Measurements from ENCODE around the gene DENND1A.

DENND1A gene

DNA sequence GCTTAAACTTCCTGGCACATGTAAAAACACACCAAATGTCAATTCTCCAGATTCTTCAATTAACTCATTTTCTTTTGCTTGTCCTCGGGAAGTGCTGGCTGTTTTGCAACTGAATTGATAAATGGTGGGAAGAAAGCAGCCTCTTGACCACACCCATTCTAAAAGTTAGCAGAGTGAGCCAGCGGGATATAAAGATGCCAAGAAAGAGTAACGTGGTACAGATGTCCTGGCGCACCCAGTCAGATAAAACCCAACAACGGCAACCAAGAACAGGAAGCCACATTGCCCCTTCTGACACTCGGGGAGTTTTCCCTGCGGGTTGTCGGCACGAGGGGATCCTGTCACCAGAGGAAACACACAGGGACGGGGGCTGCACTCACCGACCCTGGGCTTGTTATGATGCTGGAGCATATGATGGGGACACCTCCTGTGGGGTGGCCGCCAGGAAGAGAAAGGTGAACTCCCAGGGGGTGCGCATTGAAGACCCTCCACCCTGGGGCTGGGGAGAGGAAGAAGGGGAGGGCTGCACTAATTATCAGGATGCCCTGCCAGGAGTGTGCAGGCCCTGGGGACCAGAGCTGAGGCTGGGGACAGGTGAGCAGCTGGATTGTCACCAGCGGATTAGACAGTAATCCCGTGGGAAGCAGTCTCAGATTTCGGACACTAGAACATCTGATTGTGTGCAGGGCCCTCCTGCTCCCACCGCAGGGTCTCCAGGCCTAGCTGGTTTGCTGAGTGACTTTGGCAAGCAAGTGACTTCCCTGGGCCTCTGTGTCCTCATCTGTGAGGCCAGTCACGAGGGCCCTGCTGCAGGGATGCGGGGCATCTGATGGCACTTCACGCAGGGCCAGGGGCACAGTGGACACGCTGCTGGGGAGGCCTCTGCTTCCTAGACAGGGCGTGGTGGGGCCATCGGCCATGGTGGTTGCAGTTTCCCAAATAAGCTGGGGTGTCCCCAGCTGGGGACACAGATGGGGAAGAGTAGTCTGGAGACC is 514.7 kb downstream of the DENND1A start:
- no peak overlapping the region for H3K9ac ChIP-seq (ENCODE audit: low read length)
- no peak overlapping the region for H2AFZ ChIP-seq (ENCODE audit: low read depth, low read length, severe bottlenecking)
- H3K9me2 ChIP-seq (replicated peaks; ENCODE audit: insufficient read depth, low read length), result no peaks in the 10 kb centered on the region
- H3K27me3 ChIP-seq (ENCODE audit: low read length), result no peaks in the 10 kb centered on the region
- no peaks in the 10 kb centered on the region for H4K20me1 ChIP-seq (ENCODE audit: low read depth, low read length)
- TF ChIP-seq, protein P1, sequence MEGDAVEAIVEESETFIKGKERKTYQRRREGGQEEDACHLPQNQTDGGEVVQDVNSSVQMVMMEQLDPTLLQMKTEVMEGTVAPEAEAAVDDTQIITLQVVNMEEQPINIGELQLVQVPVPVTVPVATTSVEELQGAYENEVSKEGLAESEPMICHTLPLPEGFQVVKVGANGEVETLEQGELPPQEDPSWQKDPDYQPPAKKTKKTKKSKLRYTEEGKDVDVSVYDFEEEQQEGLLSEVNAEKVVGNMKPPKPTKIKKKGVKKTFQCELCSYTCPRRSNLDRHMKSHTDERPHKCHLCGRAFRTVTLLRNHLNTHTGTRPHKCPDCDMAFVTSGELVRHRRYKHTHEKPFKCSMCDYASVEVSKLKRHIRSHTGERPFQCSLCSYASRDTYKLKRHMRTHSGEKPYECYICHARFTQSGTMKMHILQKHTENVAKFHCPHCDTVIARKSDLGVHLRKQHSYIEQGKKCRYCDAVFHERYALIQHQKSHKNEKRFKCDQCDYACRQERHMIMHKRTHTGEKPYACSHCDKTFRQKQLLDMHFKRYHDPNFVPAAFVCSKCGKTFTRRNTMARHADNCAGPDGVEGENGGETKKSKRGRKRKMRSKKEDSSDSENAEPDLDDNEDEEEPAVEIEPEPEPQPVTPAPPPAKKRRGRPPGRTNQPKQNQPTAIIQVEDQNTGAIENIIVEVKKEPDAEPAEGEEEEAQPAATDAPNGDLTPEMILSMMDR (IDR thresholded peaks at IDR 0.05; ENCODE audit: insufficient read depth, low read length, poor library complexity, severe bottlenecking), result no peak
- TF ChIP-seq EZH2phosphoT487 (conservative IDR thresholded peaks at IDR 0.05; ENCODE audit: low read length), result no peak
- H3K27ac ChIP-seq (ENCODE audit: low read depth, low read length), result no peak overlapping the region
- H3K9me3 ChIP-seq (ENCODE audit: insufficient read depth, low read length), result no peaks in the 10 kb centered on the region
- H3K4me3 ChIP-seq (ENCODE audit: insufficient read depth, low read length, poor library complexity, severe bottlenecking), result no peak overlapping the region
- H3F3A ChIP-seq (ENCODE audit: insufficient read depth), result no peaks in the 10 kb centered on the region
- no peak overlapping the region for H3K4me2 ChIP-seq (ENCODE audit: low read depth, low read length, poor library complexity, severe bottlenecking)
- H3K79me2 ChIP-seq (ENCODE audit: insufficient read depth, low read length), result no peaks in the 10 kb centered on the region
- no peaks in the 10 kb centered on the region for H3K36me3 ChIP-seq (ENCODE audit: low read length)

DNA sequence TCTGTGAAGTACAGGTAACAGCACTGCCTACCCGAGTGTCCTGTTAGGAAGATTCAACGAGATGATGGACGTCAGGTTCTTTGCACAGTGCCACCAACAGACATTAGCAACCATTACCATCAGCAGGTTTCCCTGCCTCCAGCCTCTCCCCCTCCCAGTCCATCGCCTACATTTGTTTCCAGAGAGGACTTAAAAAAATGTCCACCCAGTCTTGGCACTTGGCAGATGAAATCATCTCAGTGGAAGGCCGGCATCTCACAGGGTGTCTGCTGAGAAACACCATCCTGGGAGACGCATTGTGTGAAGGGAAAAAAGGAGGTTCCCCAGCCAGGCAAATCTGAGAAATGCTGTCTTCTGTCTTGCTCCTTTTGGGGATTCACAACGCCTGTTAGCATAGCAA is 515.7 kb downstream of the DENND1A start:
- no peaks in the 10 kb centered on the region for H3K9me2 ChIP-seq (replicated peaks; ENCODE audit: insufficient read depth, low read length)
- no peak overlapping the region for H3K4me2 ChIP-seq (ENCODE audit: low read depth, low read length, poor library complexity, severe bottlenecking)
- no peaks in the 10 kb centered on the region for H3K27me3 ChIP-seq (ENCODE audit: low read length)
- TF ChIP-seq, protein P1 (IDR thresholded peaks at IDR 0.05; ENCODE audit: insufficient read depth, low read length, poor library complexity, severe bottlenecking), result no peak
- no peak for TF ChIP-seq EZH2phosphoT487 (conservative IDR thresholded peaks at IDR 0.05; ENCODE audit: low read length)
- no peak overlapping the region for H3K9ac ChIP-seq (ENCODE audit: low read length)
- H3K9me3 ChIP-seq (ENCODE audit: insufficient read depth, low read length), result no peaks in the 10 kb centered on the region
- H3K36me3 ChIP-seq (ENCODE audit: low read length), result no peaks in the 10 kb centered on the region
- no peaks in the 10 kb centered on the region for H3K79me2 ChIP-seq (ENCODE audit: insufficient read depth, low read length)
- H3F3A ChIP-seq (ENCODE audit: insufficient read depth), result no peaks in the 10 kb centered on the region
- H4K20me1 ChIP-seq (ENCODE audit: low read depth, low read length), result no peaks in the 10 kb centered on the region
- H3K27ac ChIP-seq (ENCODE audit: low read depth, low read length), result no peak overlapping the region
- no peak overlapping the region for H2AFZ ChIP-seq (ENCODE audit: low read depth, low read length, severe bottlenecking)
- H3K4me3 ChIP-seq (ENCODE audit: insufficient read depth, low read length, poor library complexity, severe bottlenecking), result no peak overlapping the region

GRCh38 chr9:123412171-123412820 is 517.6 kb downstream of the DENND1A start:
- no peaks in the 10 kb centered on the region for H3K36me3 ChIP-seq (ENCODE audit: low read length)
- no peak for TF ChIP-seq EZH2phosphoT487 (conservative IDR thresholded peaks at IDR 0.05; ENCODE audit: low read length)
- TF ChIP-seq, protein P1 (IDR thresholded peaks at IDR 0.05; ENCODE audit: insufficient read depth, low read length, poor library complexity, severe bottlenecking), result no peak

More at GRCh38 chr9:123412171-123412820, 517.6 kb downstream of the DENND1A start:
- Histone ChIP-seq H3K79me2 (ENCODE audit: insufficient read depth, low read length) (no peaks in the 10 kb centered on the region), H3K9me3 (ENCODE audit: insufficient read depth, low read length) (no peaks in the 10 kb centered on the region), H3F3A (ENCODE audit: insufficient read depth) (no peaks in the 10 kb centered on the region), H3K9ac (ENCODE audit: low read length) (no peak overlapping the region), H4K20me1 (ENCODE audit: low read depth, low read length) (no peaks in the 10 kb centered on the region), H3K4me3 (ENCODE audit: insufficient read depth, low read length, poor library complexity, severe bottlenecking) (no peak overlapping the region), H3K27ac (ENCODE audit: low read depth, low read length) (no peak overlapping the region), H3K27me3 (ENCODE audit: low read length) (no peaks in the 10 kb centered on the region), H3K4me2 (ENCODE audit: low read depth, low read length, poor library complexity, severe bottlenecking) (no peak overlapping the region), H2AFZ (ENCODE audit: low read depth, low read length, severe bottlenecking) (no peak overlapping the region), H3K9me2 (replicated peaks; ENCODE audit: insufficient read depth, low read length) (no peaks in the 10 kb centered on the region)

Data from SU-DHL-6 (cell line).